ENCODE data around the gene SND1.

The SND1 gene

DNA sequence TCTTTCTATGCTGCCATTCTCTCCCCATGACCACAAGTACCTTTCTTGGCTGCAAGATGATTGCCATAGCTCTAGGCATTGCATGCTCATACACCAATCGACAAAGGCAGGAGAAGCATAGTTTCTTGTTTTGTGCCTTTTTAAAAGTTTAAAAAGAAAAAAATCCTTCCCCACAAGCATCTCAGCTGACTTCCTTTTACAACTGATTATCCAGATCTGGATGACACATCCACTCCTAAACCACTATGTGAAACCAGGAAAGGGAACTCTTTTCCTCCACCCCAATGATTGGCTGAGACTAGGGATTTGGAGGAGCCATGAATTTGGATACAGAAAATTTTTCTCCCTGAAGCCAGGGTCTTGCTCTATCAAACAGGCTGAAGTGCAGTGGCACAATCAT, 393.8 kb downstream of the SND1 start:
- Histone ChIP-seq H3K4me3 (ENCODE audit: low read depth, low read length) (no peak overlapping the region), H3K36me3 (replicated peaks) (peaks cover 6% of the 10 kb centered on the region), H3K27ac (no peak overlapping the region), H3K27me3 (replicated peaks) (no peaks in the 10 kb centered on the region)
- in situ Hi-C loops (cut with HindIII; ENCODE audit: low pct_ligation_motif_present, low sequenced_read_pairs), result no loop called here
- TF ChIP-seq, protein P1, sequence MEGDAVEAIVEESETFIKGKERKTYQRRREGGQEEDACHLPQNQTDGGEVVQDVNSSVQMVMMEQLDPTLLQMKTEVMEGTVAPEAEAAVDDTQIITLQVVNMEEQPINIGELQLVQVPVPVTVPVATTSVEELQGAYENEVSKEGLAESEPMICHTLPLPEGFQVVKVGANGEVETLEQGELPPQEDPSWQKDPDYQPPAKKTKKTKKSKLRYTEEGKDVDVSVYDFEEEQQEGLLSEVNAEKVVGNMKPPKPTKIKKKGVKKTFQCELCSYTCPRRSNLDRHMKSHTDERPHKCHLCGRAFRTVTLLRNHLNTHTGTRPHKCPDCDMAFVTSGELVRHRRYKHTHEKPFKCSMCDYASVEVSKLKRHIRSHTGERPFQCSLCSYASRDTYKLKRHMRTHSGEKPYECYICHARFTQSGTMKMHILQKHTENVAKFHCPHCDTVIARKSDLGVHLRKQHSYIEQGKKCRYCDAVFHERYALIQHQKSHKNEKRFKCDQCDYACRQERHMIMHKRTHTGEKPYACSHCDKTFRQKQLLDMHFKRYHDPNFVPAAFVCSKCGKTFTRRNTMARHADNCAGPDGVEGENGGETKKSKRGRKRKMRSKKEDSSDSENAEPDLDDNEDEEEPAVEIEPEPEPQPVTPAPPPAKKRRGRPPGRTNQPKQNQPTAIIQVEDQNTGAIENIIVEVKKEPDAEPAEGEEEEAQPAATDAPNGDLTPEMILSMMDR (IDR thresholded peaks at IDR 0.05; ENCODE audit: low read depth, low read length, missing control alignments), result no peak
- no peak for DNase-seq

DNA sequence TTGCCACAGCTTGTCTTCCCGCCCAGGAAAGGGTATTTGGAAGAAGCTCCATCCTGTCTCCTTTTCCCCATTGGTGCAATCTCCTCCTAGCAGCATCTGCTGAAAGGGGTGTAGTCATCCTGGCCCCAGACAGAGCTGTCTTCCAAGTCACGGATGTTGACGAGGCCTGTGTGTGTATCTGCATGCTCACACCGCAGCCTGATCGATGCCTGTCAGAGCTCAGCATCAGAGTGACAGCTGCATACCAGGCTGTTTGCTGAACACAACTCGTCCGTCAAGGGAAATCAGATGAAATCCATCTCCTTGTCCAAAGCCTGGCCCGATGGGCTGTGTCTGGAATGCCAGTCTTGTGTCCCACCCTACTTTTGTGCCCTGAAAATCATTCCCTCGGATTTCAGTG, 400.4 kb downstream of the SND1 start:
- Histone ChIP-seq H3K4me3 (ENCODE audit: low read depth, low read length) (no peak overlapping the region), H3K27me3 (replicated peaks) (no peaks in the 10 kb centered on the region), H3K36me3 (replicated peaks) (no peaks in the 10 kb centered on the region), H3K27ac (no peak overlapping the region)
- in situ Hi-C loops (cut with HindIII; ENCODE audit: low pct_ligation_motif_present, low sequenced_read_pairs), result no loop called here
- no peak for DNase-seq
- TF ChIP-seq, protein P1 (IDR thresholded peaks at IDR 0.05; ENCODE audit: low read depth, low read length, missing control alignments), result no peak

DNA sequence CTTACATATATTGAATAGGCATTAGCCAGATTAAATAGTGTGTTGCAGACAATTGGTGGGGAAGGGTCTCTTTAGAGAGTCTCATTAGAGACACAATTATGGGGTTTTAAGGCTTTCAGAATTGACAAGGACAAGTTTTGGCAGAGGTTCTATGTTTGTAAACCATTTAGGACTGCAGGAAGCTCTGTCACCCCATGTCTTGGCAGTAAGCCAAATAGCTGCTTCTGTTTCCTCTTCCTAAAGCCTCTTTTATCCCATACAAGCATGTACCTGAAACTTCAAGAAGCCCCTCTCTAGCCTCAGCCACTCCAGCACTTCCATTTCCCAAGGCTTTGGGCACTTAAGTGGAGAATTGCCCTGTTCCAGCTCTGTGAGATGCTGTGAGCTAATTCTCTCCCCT, 401.0 kb downstream of the SND1 start:
- no peak overlapping the region for H3K4me3 ChIP-seq (ENCODE audit: low read depth, low read length)
- in situ Hi-C loops (cut with HindIII; ENCODE audit: low pct_ligation_motif_present, low sequenced_read_pairs), result no loop called here
- DNase-seq, result no peak
- H3K36me3 ChIP-seq (replicated peaks), result no peaks in the 10 kb centered on the region
- TF ChIP-seq, protein P1 (IDR thresholded peaks at IDR 0.05; ENCODE audit: low read depth, low read length, missing control alignments), result no peak
- H3K27ac ChIP-seq, result no peak overlapping the region
- no peaks in the 10 kb centered on the region for H3K27me3 ChIP-seq (replicated peaks)

DNA sequence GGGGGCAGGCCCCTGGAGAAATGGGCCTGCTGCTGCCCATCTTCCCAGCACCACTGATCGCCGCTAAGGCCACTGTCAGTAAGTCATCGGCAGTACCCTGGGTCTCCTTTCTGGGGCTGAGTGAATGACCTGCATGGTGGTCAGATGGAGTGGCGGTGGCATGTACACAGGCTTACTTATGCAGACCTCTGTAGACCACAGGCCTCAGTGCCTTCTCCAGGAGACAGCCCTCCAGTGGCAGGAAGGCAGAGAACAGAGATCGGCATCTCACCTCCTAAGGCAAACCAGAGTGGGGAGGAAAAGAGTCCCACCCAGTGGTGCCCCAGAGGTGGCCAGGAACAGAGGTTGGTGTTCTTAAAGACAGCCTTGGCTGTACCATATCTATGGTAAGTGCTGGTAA, 402.0 kb downstream of the SND1 start:
- Histone ChIP-seq H3K27ac (no peak overlapping the region), H3K36me3 (replicated peaks) (no peaks in the 10 kb centered on the region), H3K4me3 (ENCODE audit: low read depth, low read length) (no peak overlapping the region), H3K27me3 (replicated peaks) (no peaks in the 10 kb centered on the region)
- in situ Hi-C loops (cut with HindIII; ENCODE audit: low pct_ligation_motif_present, low sequenced_read_pairs), result no loop called here
- DNase-seq, result no peak
- TF ChIP-seq, protein P1 (IDR thresholded peaks at IDR 0.05; ENCODE audit: low read depth, low read length, missing control alignments), result no peak

DNA sequence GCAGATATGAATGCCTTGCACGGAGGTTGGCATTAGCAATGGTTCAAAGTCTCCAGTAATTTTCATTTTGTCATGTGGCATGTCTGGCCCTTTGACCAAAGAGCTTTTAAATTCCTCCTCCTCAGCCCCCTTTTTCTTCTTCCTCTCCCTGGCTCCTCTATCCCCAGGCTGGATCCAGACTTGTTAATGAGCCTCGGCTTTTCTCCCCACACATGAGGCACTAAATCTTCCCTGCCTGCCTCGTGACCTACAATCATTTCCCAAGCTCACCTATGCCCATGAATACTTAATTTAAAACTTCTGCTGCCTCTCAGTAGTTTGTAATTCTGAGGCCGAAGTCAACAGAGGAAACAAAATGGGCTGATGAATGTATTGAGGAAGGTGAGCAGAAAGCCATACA, 402.5 kb downstream of the SND1 start:
- Histone ChIP-seq H3K36me3 (replicated peaks) (no peaks in the 10 kb centered on the region), H3K27ac (no peak overlapping the region), H3K4me3 (ENCODE audit: low read depth, low read length) (no peak overlapping the region), H3K27me3 (replicated peaks) (no peaks in the 10 kb centered on the region)
- no peak for DNase-seq
- in situ Hi-C loops (cut with HindIII; ENCODE audit: low pct_ligation_motif_present, low sequenced_read_pairs), result no loop called here
- TF ChIP-seq, protein P1 (IDR thresholded peaks at IDR 0.05; ENCODE audit: low read depth, low read length, missing control alignments), result no peak

DNA sequence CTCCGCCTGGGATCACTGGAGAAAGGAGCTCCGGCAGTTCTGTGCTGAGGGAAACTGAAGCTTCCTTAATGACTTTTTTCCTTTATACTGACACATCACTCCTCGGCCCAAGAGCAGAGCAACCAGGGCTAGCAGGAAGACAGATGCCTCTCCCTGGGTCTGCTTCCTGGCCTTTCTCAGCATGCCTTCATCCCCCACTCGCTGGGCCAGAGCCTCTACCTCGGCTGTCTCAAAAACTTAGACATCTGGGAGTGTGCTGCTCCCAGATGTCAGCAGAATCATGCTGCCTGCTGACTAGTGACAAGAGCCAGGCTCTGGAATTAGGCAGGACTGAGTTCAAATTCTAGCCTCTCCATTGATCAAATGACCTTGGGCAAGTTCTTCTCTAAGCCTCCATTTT, 403.6 kb downstream of the SND1 start:
- in situ Hi-C loops (cut with HindIII; ENCODE audit: low pct_ligation_motif_present, low sequenced_read_pairs), result no loop called here
- TF ChIP-seq, protein P1 (IDR thresholded peaks at IDR 0.05; ENCODE audit: low read depth, low read length, missing control alignments), result no peak
- Histone ChIP-seq H3K27ac (no peak overlapping the region), H3K4me3 (ENCODE audit: low read depth, low read length) (no peak overlapping the region), H3K36me3 (replicated peaks) (no peaks in the 10 kb centered on the region), H3K27me3 (replicated peaks) (no peaks in the 10 kb centered on the region)
- DNase-seq, result no peak
